HG03439 (cell line): ENCODE measurements around the gene PHLPP1.

ENCODE experiments used
- ATAC-seq: cut with Tn5 transposase; IDR thresholded peaks from one replicate; pipeline ENCODE4 v1.9.1; 2021; ENCODE audit warnings: mild to moderate bottlenecking, moderate library complexity; ENCODE audit not compliant: unreplicated experiment

Gene PHLPP1

DNA sequence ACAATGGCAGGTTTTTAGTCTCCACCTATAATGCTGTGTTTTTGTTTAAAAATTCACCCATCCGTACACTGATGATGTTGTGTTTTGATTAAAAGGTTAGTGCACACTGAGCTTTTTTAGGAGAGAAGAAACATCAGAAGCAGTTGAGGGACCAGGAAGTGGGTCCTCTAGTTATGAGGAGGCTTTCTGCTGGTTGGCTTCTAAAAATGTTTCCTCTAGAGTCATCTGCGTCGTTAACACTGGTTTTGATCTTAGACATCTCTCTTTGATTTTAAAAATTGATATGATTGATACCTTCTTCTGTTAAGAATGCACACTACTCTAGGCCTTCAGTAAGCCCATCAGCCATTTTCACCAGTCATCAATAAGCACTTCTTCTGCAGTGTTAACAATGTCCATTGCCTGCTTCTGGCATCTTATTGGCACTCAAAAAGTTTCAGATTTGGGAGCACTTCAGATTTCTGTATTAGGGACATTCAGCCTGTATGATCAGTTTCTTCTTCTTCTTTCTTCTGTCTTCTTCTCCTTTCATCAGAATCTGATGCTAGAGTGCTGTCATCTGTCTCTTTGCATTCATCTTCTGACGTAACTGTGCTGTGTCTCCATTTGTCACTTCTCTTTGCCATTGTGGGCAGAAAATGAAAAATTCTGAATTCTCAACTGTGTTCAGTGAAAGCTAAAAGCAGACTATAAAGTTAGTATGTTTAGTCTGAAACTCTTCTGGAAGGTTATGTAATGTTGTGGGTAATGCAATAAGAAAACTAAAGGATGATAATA lies 56.3 kb downstream of the PHLPP1 start:
- ATAC-seq, result no peak

GRCh38 chr18:62772860-62773584 lies 57.7 kb downstream of the PHLPP1 start:
- no peak for ATAC-seq

GRCh38 chr18:62773691-62774090 lies 58.4 kb downstream of the PHLPP1 start:
- ATAC-seq, result no peak

- ATAC-seq, result no peak
Observed at GRCh38 chr18:62776024-62776570, 60.8 kb downstream of the PHLPP1 start.

GRCh38 chr18:62777814-62778213 lies 62.5 kb downstream of the PHLPP1 start:
- no peak for ATAC-seq

DNA sequence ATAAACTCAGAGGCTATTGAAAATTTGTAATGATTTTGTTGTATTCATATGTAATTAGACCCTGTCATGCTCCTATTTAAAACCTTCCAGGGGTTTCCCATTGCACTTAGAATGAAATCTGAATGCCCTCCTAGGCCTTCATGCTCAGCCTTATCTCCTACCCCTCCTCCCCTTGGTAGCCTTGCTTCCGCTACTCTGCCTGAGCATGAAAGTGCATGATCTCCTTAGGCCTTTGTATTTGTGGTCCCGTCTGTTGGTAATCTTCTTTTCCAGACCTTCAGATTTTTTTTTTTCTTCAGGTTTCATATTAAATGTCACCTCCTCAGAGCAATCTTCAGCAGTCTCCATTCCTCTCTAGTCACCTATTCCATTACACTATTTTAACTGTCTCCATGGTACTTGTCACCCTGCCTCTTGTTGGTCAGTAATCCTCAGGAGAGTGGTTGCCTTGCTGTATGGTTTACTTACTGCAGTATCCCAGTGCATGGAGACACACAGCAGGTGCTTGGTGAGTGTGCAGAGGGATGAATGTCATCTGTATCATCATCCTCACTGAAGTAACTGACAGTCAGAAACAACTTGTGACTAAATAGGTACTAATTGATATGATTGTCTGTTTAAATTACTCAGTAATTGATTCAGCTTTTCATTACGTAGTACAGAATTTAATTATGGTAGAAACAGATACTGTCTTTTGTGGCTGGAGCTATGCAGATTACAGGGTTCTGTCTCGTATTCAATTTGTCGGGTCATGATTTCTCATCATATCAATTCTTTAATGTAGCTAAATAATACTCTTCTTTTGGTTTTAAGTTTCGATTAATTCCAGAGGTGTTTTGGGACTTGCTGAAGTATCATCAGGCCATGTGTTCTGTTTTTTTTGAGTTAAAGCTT lies 63.9 kb downstream of the PHLPP1 start:
- no peak for ATAC-seq

GRCh38 chr18:62781262-62781661 lies 65.9 kb downstream of the PHLPP1 start:
- ATAC-seq, result no peak

- no peak for ATAC-seq
Observed at GRCh38 chr18:62781893-62782292, 66.6 kb downstream of the PHLPP1 start.

- ATAC-seq, result no peak
Observed at GRCh38 chr18:62784338-62784965, 69.1 kb downstream of the PHLPP1 start.

GRCh38 chr18:62784966-62785413 lies 69.6 kb downstream of the PHLPP1 start:
- ATAC-seq, result no peak

- no peak for ATAC-seq
Observed at GRCh38 chr18:62786689-62787088, 71.3 kb downstream of the PHLPP1 start.

- no peak for ATAC-seq
Observed at GRCh38 chr18:62788111-62788510, 72.8 kb downstream of the PHLPP1 start.

- ATAC-seq, result no peak
Observed at GRCh38 chr18:62788876-62789275, 73.5 kb downstream of the PHLPP1 start.

DNA sequence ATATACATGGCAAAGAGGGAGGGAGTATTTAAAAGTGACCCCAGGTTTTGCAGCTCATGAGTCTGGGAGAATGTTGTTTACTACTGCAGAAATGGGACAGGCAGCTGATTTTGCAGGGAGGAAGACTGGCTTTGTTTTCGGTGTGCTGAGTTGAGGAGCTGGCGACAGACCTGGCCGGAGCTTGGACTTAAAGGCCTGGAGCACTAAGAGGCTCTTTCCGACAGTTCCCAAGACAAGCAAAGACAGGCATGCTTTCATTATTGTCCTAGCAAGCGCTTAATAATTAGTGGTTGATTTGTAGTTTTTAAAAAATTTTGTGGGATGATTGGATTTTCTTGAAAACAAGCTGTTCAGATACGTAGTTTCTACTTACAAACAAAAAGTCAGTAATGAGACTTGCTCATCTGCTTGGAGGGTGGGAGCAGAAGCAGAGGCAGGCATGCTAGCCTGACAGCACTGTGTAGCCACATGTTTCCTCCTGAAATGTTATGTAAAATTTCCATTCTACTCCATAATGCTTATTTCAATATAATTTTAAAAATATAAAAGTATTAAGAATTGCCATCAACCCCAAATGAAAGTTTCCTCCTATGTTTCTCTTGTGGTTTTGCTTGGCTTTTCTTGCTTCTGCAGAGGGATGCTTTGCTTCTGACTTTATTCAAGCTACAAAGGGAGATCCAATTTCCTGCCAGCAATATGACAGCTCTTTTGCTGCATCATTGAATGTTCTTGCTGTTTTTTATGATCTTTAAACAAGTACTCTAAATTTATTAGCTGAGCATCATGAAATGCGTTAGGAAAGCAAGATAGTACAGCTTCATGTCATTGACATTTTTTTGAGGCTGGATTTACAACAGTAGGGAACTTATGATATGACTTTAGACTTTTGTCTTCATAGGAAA lies 75.8 kb downstream of the PHLPP1 start:
- ATAC-seq, result no peak

- ATAC-seq, result no peak
Observed at GRCh38 chr18:62792016-62792415, 76.7 kb downstream of the PHLPP1 start.

GRCh38 chr18:62795813-62796212 lies 80.5 kb downstream of the PHLPP1 start:
- ATAC-seq, result no peak

GRCh38 chr18:62796216-62796621 lies 80.9 kb downstream of the PHLPP1 start:
- no peak for ATAC-seq

DNA sequence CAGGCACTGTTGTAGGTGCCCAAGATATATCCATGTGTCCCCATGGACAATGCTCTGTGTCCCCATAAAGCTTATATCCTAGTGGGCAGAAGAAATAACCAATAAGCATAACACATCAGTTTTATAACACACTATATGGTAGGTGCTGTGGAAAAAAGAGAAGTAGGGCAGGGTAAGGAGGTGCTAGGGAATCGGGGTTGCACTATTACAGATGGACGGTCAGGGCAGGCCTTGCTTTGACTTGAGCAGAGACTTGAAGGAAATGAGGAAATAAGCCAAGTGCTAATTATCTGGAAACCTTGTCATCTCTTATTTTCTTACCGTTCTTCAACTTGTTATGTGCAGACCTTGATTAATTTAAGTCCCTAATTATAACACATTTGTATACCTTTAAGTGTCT lies 82.0 kb downstream of the PHLPP1 start:
- no peak for ATAC-seq

GRCh38 chr18:62799977-62800376 lies 84.6 kb downstream of the PHLPP1 start:
- ATAC-seq, result no peak

GRCh38 chr18:62802523-62802922 lies 87.2 kb downstream of the PHLPP1 start:
- no peak for ATAC-seq
